Measurements from ENCODE around the gene SHD. TPM values are rescaled to one million over a fixed set of nuclear protein-coding genes. Genes with fewer than 3 reads are reported as not detected.

Gene SHD
- total and polyA plus RNA-seq, 2 of the 13 experiments (the other 11 are each of a cell fraction or from before 2014, with no cell fraction given), result 0.11 to 0.20 TPM

DNA sequence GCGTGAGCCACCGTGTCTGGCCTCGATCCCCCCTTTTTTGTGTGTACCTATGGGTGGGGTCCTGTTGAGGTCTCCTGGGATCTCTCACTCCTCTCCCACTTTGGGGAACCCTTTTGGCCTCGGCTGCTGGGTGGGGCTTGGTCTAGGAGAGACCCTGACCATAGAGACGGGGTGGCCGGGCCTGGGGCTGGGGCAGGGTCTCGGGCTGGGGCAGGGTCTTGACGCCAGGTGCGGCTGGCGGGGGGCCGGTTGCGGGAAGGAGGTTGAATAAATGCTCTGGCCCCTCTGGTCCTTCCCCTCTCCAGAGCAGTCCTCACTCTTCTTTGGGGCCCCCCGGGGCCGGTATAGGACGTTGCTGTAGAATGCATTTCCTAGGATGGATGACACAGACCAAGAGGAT lies 13.4 kb downstream of the SHD start (continued):
- TF ChIP-seq RBAK (CRISPR knock-in tag; IDR thresholded peaks at IDR 0.05) (no peak), ZNF451 (CRISPR knock-in tag; IDR thresholded peaks at IDR 0.05) (no peak)
- TF ChIP-seq, protein P1, sequence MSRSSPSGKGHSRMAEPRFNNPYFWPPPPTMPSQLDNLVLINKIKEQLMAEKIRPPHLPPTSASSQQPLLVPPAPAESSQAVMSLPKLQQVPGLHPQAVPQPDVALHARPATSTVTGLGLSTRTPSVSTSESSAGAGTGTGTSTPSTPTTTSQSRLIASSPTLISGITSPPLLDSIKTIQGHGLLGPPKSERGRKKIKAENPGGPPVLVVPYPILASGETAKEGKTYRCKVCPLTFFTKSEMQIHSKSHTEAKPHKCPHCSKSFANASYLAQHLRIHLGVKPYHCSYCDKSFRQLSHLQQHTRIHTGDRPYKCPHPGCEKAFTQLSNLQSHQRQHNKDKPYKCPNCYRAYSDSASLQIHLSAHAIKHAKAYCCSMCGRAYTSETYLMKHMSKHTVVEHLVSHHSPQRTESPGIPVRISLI (CRISPR knock-in tag; IDR thresholded peaks at IDR 0.05; ENCODE audit: borderline replicate concordance), result no peak

DNA sequence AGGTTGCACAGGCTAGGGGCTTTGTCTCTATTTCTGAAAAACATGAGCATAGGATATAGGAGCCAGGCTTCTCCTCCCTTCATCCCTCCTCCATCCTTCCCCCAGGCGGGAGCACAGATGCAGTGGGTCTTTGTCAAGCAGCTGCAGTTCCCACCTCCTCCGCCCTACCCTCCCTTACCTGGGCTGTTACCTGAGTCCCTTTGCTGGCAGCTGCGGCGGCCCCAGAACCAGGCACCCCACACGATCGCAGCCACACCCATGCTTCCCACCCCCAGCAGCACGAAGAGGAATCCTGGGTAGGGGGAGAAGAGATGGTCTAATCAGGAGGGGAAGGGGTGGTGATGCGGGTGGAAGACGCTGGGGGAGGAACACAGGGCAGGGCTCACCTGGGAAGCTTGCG lies 15.3 kb downstream of the SHD start:
- no peak overlapping the region for H3K4me3 ChIP-seq (replicated peaks in 1 of 3; ENCODE audit: insufficient read depth in 1 of 3, low read depth in 2 of 3, low read length in 3 of 3)
- peaks cover 13% of the 10 kb centered on the region; the same call in 1 of the 2 replicates for H3K4me1 ChIP-seq (ENCODE audit: insufficient read depth, low read length)
- H3K27ac ChIP-seq (ENCODE audit: extremely low read length, insufficient read depth, low read length), result no peak overlapping the region
- in situ Hi-C loops (cut with HindIII; ENCODE audit: extremely low pct_ligation_motif_present, low pct_unique_long_range_greater_than_20kb) (no loop called here), intact Hi-C loops (cut with micrococcal nuclease; ENCODE audit: unreplicated experiment) (no loop called here)
- ChIA-PET POLR2A (interaction anchor here (1.0 kb wide), 1 partner anchor 49 kb away, joined by 3 read pairs; the partner anchor contains the start of gene MPND), CTCF (ENCODE audit: low intra/inter-chr PET ratio, low total read pairs) (no interaction called here)
- H4K20me1 ChIP-seq (ENCODE audit: insufficient read depth, low read length), result no peaks in the 10 kb centered on the region
- TF ChIP-seq, protein P2, sequence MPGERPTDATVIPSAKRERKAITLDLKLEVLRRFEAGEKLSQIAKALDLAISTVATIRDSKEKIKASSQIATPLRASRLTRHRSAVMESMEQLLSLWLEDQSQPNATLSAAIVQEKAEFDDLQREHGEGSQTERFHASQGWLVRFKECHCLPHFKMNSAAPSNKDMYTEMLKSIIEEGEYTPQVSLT (CRISPR knock-in tag; IDR thresholded peaks at IDR 0.05; ENCODE audit: borderline replicate concordance, low read depth), result no peak
- TF ChIP-seq ZNF720 (CRISPR knock-in tag; IDR thresholded peaks at IDR 0.05) (no peak), CBX2 (IDR thresholded peaks at IDR 0.05; ENCODE audit: low read depth, low read length) (no peak), CBX2 (CRISPR knock-in tag; IDR thresholded peaks at IDR 0.05; ENCODE audit: low read depth) (no peak), RBM22 (optimal IDR thresholded peaks at IDR 0.05; ENCODE audit: low read length) (no peak), ZNF44 (CRISPR knock-in tag; IDR thresholded peaks at IDR 0.05) (no peak), THAP11 (CRISPR knock-in tag; IDR thresholded peaks at IDR 0.05) (no peak), MAFF (IDR thresholded peaks at IDR 0.05; ENCODE audit: low read depth, low read length) (no peak), ZEB1 (IDR thresholded peaks at IDR 0.05; ENCODE audit: insufficient replicate concordance, low read depth) (no peak)
- TF ChIP-seq, protein P3, sequence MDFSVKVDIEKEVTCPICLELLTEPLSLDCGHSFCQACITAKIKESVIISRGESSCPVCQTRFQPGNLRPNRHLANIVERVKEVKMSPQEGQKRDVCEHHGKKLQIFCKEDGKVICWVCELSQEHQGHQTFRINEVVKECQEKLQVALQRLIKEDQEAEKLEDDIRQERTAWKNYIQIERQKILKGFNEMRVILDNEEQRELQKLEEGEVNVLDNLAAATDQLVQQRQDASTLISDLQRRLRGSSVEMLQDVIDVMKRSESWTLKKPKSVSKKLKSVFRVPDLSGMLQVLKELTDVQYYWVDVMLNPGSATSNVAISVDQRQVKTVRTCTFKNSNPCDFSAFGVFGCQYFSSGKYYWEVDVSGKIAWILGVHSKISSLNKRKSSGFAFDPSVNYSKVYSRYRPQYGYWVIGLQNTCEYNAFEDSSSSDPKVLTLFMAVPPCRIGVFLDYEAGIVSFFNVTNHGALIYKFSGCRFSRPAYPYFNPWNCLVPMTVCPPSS (IDR thresholded peaks at IDR 0.05), result no peak
- TF ChIP-seq, protein P4, sequence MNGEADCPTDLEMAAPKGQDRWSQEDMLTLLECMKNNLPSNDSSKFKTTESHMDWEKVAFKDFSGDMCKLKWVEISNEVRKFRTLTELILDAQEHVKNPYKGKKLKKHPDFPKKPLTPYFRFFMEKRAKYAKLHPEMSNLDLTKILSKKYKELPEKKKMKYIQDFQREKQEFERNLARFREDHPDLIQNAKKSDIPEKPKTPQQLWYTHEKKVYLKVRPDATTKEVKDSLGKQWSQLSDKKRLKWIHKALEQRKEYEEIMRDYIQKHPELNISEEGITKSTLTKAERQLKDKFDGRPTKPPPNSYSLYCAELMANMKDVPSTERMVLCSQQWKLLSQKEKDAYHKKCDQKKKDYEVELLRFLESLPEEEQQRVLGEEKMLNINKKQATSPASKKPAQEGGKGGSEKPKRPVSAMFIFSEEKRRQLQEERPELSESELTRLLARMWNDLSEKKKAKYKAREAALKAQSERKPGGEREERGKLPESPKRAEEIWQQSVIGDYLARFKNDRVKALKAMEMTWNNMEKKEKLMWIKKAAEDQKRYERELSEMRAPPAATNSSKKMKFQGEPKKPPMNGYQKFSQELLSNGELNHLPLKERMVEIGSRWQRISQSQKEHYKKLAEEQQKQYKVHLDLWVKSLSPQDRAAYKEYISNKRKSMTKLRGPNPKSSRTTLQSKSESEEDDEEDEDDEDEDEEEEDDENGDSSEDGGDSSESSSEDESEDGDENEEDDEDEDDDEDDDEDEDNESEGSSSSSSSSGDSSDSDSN (CRISPR knock-in tag; IDR thresholded peaks at IDR 0.05), result no peak
- no peak for FAIRE-seq
- H3K9me3 ChIP-seq (ENCODE audit: low read length), result no peaks in the 10 kb centered on the region
- WGBS (ENCODE audit: low lambda C conversion rate), result 26% methylated on average over 6 of the region's 10 CpGs
- no peak overlapping the region for H3K9ac ChIP-seq (ENCODE audit: insufficient read depth, low read depth, low read length)
- no peak overlapping the region for H3K4me2 ChIP-seq (ENCODE audit: low read depth, low read length)
- BruUV-seq (replicated peaks), result no TSS peak
- peaks cover 0 to 2% of the 10 kb centered on the region in 2 experiments; a peak in 2 of 5 replicates for H3K27me3 ChIP-seq (ENCODE audit: control insufficient read depth in 1 of 2, insufficient read depth in 2 of 2, low read length in 2 of 2)
- H3K79me2 ChIP-seq (ENCODE audit: insufficient read depth, low read length), result no peaks in the 10 kb centered on the region
- no peaks in the 10 kb centered on the region for H3K36me3 ChIP-seq (replicated peaks in 1 of 2; ENCODE audit: control insufficient read depth in 1 of 2, insufficient read depth in 2 of 2, low read length in 2 of 2)
- no peak overlapping the region for H2AFZ ChIP-seq (ENCODE audit: low read length)
- no peak for DNase-seq (ENCODE audit: low spot score)
- no peak for ATAC-seq
